SK-N-SH (cell line): ENCODE data around the gene PNPLA1. TPM values are rescaled to one million over a fixed set of nuclear protein-coding genes. Genes with fewer than 3 reads are reported as not detected.

Source experiments
- CTCF ChIA-PET: fragments of 300-600, 350-600 bp; formaldehyde crosslinking; extraction: SDS; loops from one replicate; lab custom pipeline; 2021; lab: Yijun Ruan, JAX
- POLR2A ChIA-PET: fragments of 350-600 bp; sonication (Branson Sonifier 250); formaldehyde crosslinking; extraction: SDS; loops from one replicate; lab custom pipeline; 2020; ENCODE audit warnings: antibody characterized with exemption, inconsistent platforms; lab: Yijun Ruan, JAX
- DNase-seq: peaks from one replicate; pipeline ENCODE4 v3.0.0; 2012
- H2AFZ ChIP-seq: fragments of 200-600 bp; sonication (generic); 2 replicates; pipeline ENCODE4 v1.8.1; 2016; ENCODE audit warnings: antibody characterized with exemption, mild to moderate bottlenecking, low read depth
- H3F3A ChIP-seq: fragments of 200-600 bp; sonication (generic); replicated peaks from 2 replicates; pipeline ENCODE3; 2016; ENCODE audit warnings: antibody characterized with exemption, mild to moderate bottlenecking; ENCODE audit not compliant: insufficient read depth
- H3K27ac ChIP-seq, 2 experiments: fragments of 200-500 bp in 1 of 2; fragments of 200-600 bp in 1 of 2; sonication (Bioruptor generic) in 1 of 2; sonication (generic), shearing (Covaris generic) in 1 of 2; 2 replicates each; pipeline versions ENCODE4 v1.5.1 to v1.6.1; 2014 to 2016; ENCODE audit warnings: low read depth in 2 of 2, inconsistent platforms in 1 of 2, low read length in 1 of 2, mild to moderate bottlenecking in 1 of 2, mixed read lengths in 1 of 2
- H3K27me3 ChIP-seq: fragments of 200-600 bp; sonication (generic), shearing (Covaris generic); 2 replicates; pipeline ENCODE4 v1.6.1; 2016; ENCODE audit warnings: mixed run types; ENCODE audit not compliant: insufficient read depth
- H3K36me3 ChIP-seq, 2 experiments: fragments of 200-500 bp in 1 of 2; fragments of 200-600 bp in 1 of 2; sonication (Bioruptor generic) in 1 of 2; sonication (generic) in 1 of 2; replicated peaks in 1 of 2; 2 replicates each; pipeline versions ENCODE3 to v1.5.1; 2014 to 2016; ENCODE audit warnings: low read length in 1 of 2, mild to moderate bottlenecking in 1 of 2; ENCODE audit not compliant: insufficient read depth in 2 of 2, control insufficient read depth in 1 of 2
- H3K4me1 ChIP-seq, 2 experiments: fragments of 200-500 bp in 1 of 2; fragments of 200-600 bp in 1 of 2; sonication (Bioruptor generic) in 1 of 2; sonication (generic), shearing (Covaris generic) in 1 of 2; 2 replicates each; pipeline versions ENCODE4 v1.5.1 to v1.6.1; 2014 to 2016; ENCODE audit warnings: low read depth in 1 of 2, low read length in 1 of 2, mixed run types in 1 of 2; ENCODE audit not compliant: insufficient read depth in 2 of 2, control insufficient read depth in 1 of 2
- H3K4me2 ChIP-seq: fragments of 200-600 bp; sonication (generic), shearing (Covaris generic); 2 replicates; pipeline ENCODE4 v1.6.1; 2017; ENCODE audit warnings: mixed run types
- H3K4me3 ChIP-seq, 2 experiments: fragments of 200-500 bp in 1 of 2; fragments of 200-600 bp in 1 of 2; sonication (Bioruptor generic) in 1 of 2; sonication (generic), shearing (Covaris generic) in 1 of 2; 2 replicates each; pipeline versions ENCODE4 v1.5.1 to v1.8.1; 2014 to 2016; ENCODE audit warnings: low read depth in 2 of 2, inconsistent platforms in 1 of 2, low read length in 1 of 2, mild to moderate bottlenecking in 1 of 2, mixed read lengths in 1 of 2, moderate library complexity in 1 of 2
- H3K79me2 ChIP-seq: fragments of 200-600 bp; sonication (generic); 2 replicates; pipeline ENCODE4 v1.8.1; 2017; ENCODE audit warnings: mild to moderate bottlenecking; ENCODE audit not compliant: insufficient read depth
- H3K9ac ChIP-seq: fragments of 200-600 bp; sonication (generic); 2 replicates; pipeline ENCODE4 v1.6.1; 2017; ENCODE audit warnings: mixed run types
- H3K9me2 ChIP-seq: fragments of 200-600 bp; sonication (generic); 2 replicates; pipeline ENCODE4 v1.6.1; 2017; ENCODE audit warnings: mixed run types
- H3K9me3 ChIP-seq: fragments of 200-600 bp; sonication (generic); 2 replicates; pipeline ENCODE4 v1.6.1; 2017; ENCODE audit warnings: mixed run types, mild to moderate bottlenecking, moderate library complexity
- H4K20me1 ChIP-seq: fragments of 200-600 bp; sonication (generic); 2 replicates; pipeline ENCODE4 v1.6.1; 2017; ENCODE audit warnings: mild to moderate bottlenecking, mixed run types; ENCODE audit not compliant: insufficient read depth
- CHD2 ChIP-seq: fragments of 150-350 bp; IDR thresholded peaks from 2 replicates; pipeline ENCODE4 v1.6.1; 2018; ENCODE audit warnings: low read length; ENCODE audit not compliant: partially characterized antibody
- ELF1 ChIP-seq: IDR thresholded peaks from 2 replicates; pipeline ENCODE4 v1.4.0; 2012
- FOXM1 ChIP-seq: IDR thresholded peaks from 2 replicates; pipeline ENCODE4 v1.4.0; 2012; ENCODE audit warnings: low read depth, mild to moderate bottlenecking
- GABPA ChIP-seq: IDR thresholded peaks from 2 replicates; pipeline ENCODE4 v1.4.0; 2012; ENCODE audit warnings: low read depth, mild to moderate bottlenecking
- IRF3 ChIP-seq: fragments of 150-350 bp; IDR thresholded peaks from 2 replicates; pipeline ENCODE4 v1.6.1; 2016; ENCODE audit warnings: mild to moderate bottlenecking, low read depth, low read length
- JUND ChIP-seq: IDR thresholded peaks from 2 replicates; pipeline ENCODE4 v1.4.0; 2012
- MAX ChIP-seq: IDR thresholded peaks from 2 replicates; pipeline ENCODE4 v1.4.0; 2012; ENCODE audit warnings: low read depth
- MEF2A ChIP-seq: IDR thresholded peaks from 2 replicates; pipeline ENCODE4 v1.4.0; 2012; ENCODE audit warnings: low read depth, borderline replicate concordance
- MXI1 ChIP-seq: IDR thresholded peaks from 2 replicates; pipeline ENCODE4 v1.6.1; 2012; ENCODE audit warnings: mild to moderate bottlenecking, low read depth, low read length, improper control_type of control experiment
- NFIC ChIP-seq: IDR thresholded peaks from 2 replicates; pipeline ENCODE4 v1.4.0; 2012; ENCODE audit warnings: borderline replicate concordance
- NRF1 ChIP-seq: IDR thresholded peaks from 2 replicates; pipeline ENCODE4 v1.6.1; 2012; ENCODE audit warnings: low read depth, mild to moderate bottlenecking, low read length
- PBX3 ChIP-seq: IDR thresholded peaks from 2 replicates; pipeline ENCODE4; 2012
- RAD21 ChIP-seq: IDR thresholded peaks from 2 replicates; pipeline ENCODE4 v1.6.1; 2012; ENCODE audit warnings: mild to moderate bottlenecking, low read length
- RCOR1 ChIP-seq: fragments of 150-350 bp; IDR thresholded peaks from 2 replicates; pipeline ENCODE4 v1.6.1; 2017; ENCODE audit warnings: antibody characterized with exemption, low read length
- SIN3A ChIP-seq: IDR thresholded peaks from 2 replicates; pipeline ENCODE4 v1.6.1; 2012; ENCODE audit warnings: low read depth, mild to moderate bottlenecking, low read length, moderate library complexity, borderline replicate concordance
- SMC3 ChIP-seq: IDR thresholded peaks from 2 replicates; pipeline ENCODE4 v1.6.1; 2012; ENCODE audit warnings: low read depth, low read length, improper control_type of control experiment
- TCF12 ChIP-seq: IDR thresholded peaks from 2 replicates; pipeline ENCODE4 v1.4.0; 2012
- TEAD4 ChIP-seq: IDR thresholded peaks from 2 replicates; pipeline ENCODE4 v1.4.0; 2012; ENCODE audit warnings: mild to moderate bottlenecking, borderline replicate concordance; ENCODE audit not compliant: insufficient read depth
- USF1 ChIP-seq: IDR thresholded peaks from 2 replicates; pipeline ENCODE4 v1.4.0; 2012; ENCODE audit warnings: low read depth, borderline replicate concordance
- USF2 ChIP-seq: fragments of 150-350 bp; IDR thresholded peaks from 2 replicates; pipeline ENCODE4 v1.6.1; 2017; ENCODE audit warnings: antibody characterized with exemption, low read length, low read depth, borderline replicate concordance
- YY1 ChIP-seq: IDR thresholded peaks from 2 replicates; pipeline ENCODE4 v1.4.0; 2012; ENCODE audit warnings: low read depth, mild to moderate bottlenecking
- WGBS: methylation state at CpG from one replicate; pipeline ENCODE4 v1.1.6; 2017; ENCODE audit warnings: low lambda C conversion rate; 5-methylcytosine and 5-hydroxymethylcytosine counted together
- polyA plus RNA-seq, 3 experiments: library from polyadenylated mRNA; depleted of rRNA; stranded (reverse); fragments of >200 nt; gene quantifications; 2 replicates each; pipeline ENCODE4 v1.2.3, GENCODE V29; 2012

The PNPLA1 gene
- polyA plus RNA-seq, 1 of the 3 experiments (the other 2 are of a cell fraction): not detected

GRCh38 chr6:36314221-36315014 lies 44.6 kb downstream of the PNPLA1 start:
- Histone ChIP-seq H3K9ac (no peak overlapping the region), H4K20me1 (no peaks in the 10 kb centered on the region), H3K79me2 (no peaks in the 10 kb centered on the region), H3K4me2 (no peak overlapping the region), H3K27ac (no peak overlapping the region), H3K36me3 (no peaks in the 10 kb centered on the region), H3K27me3 (peaks cover 12% of the 10 kb centered on the region; the same call in 1 of the 2 replicates), H3K4me3 (no peak overlapping the region), H2AFZ (no peak overlapping the region), H3K9me3 (no peaks in the 10 kb centered on the region), H3F3A (no peaks in the 10 kb centered on the region), H3K4me1 (peaks cover 0 to 2% of the 10 kb centered on the region in 2 experiments; a peak in 1 of 4 replicates), H3K9me2 (no peaks in the 10 kb centered on the region)
- TF ChIP-seq FOXM1 (no peak), YY1 (no peak), RAD21 (no peak), CHD2 (no peak), IRF3 (no peak), SIN3A (no peak), MEF2A (no peak), NFIC (no peak)
- DNase-seq: no peak
- CTCF ChIA-PET: interaction anchor here (1.4 to 15.1 kb wide), 2 partner anchors 11 to 220 kb away, joined by 3 to 123 read pairs; no protein-coding TSS in a partner anchor
- POLR2A ChIA-PET: no interaction called here
- WGBS: 41% methylated on average over 3 of the region's 3 CpGs

- 80% methylated on average over 5 of the region's 5 CpGs for WGBS
- POLR2A ChIA-PET: no interaction called here
- peaks cover 4% of the 10 kb centered on the region; the same call in 1 of the 2 replicates for H3K27me3 ChIP-seq
Observed at GRCh38 chr6:36315921-36316320, 46.1 kb downstream of the PNPLA1 start.

More at GRCh38 chr6:36315921-36316320, 46.1 kb downstream of the PNPLA1 start:
- CTCF ChIA-PET: interaction anchor here (0.9 to 15.1 kb wide), 3 partner anchors 12 to 31 kb away, joined by 3 to 123 read pairs (median 5); no protein-coding TSS in a partner anchor
- Histone ChIP-seq H3K4me2 (no peak overlapping the region), H2AFZ (no peak overlapping the region), H3K9me2 (no peaks in the 10 kb centered on the region), H3F3A (no peaks in the 10 kb centered on the region), H3K4me3 (no peak overlapping the region)
- no peak for DNase-seq
- TF ChIP-seq PBX3: no peak
- no peak for TF ChIP-seq SMC3
- no peak for TF ChIP-seq RAD21
- TF ChIP-seq MAX: no peak
- TF ChIP-seq TCF12: no peak
- no peak for TF ChIP-seq JUND
- no peak for TF ChIP-seq GABPA
- TF ChIP-seq YY1: no peak
- no peak for TF ChIP-seq ELF1
- no peak for TF ChIP-seq RCOR1
- TF ChIP-seq USF1: no peak
- no peak for TF ChIP-seq NRF1
- TF ChIP-seq TEAD4: no peak
- TF ChIP-seq USF2: no peak
- TF ChIP-seq MXI1: no peak
- TF ChIP-seq, all 33 proteins: peak for 0
- Histone ChIP-seq H3K4me1 (peaks cover 0 to 2% of the 10 kb centered on the region in 2 experiments; a peak in 1 of 4 replicates), H3K9ac (no peak overlapping the region), H3K36me3 (no peaks in the 10 kb centered on the region), H4K20me1 (no peaks in the 10 kb centered on the region), H3K79me2 (no peaks in the 10 kb centered on the region), H3K9me3 (no peaks in the 10 kb centered on the region), H3K27ac (no peak overlapping the region)
